Natural killer cell treated with Interleukin-12 subunit alpha and Interleukin-12 subunit beta and Interleukin-15 and Interleukin-18, amount 100 ng/mL, for 72 hours (primary cell): ENCODE measurements around the gene PTPRN2. TPM values are rescaled to one million over a fixed set of nuclear protein-coding genes. Genes with fewer than 3 reads are reported as not detected.
"Not testable (repeated sequence)": the region's sequence is repeated elsewhere in the genome, so short reads cannot be mapped to it uniquely, and the experiment has no call there.

Experiments used
- ATAC-seq, 2 donors: fragments of 150-1000 bp; cut with Tn5 transposase in 1 of 2; sonication (Bioruptor Pico), chemical (Tn5 transposase) in 1 of 2; 2 replicates each; pipeline ENCODE4 v1.10.0; 2021
- DNase-seq: peaks from one replicate; pipeline ENCODE4 v3.0.0; 2022; ENCODE audit warnings: low spot score
- H3K27ac Mint-ChIP-seq, 2 donors: 1 replicate in 1 of 2; 2 replicates in 1 of 2; pipeline ENCODE4 v1.8.0; 2022; ENCODE audit warnings: mixed read lengths in 2 of 2, mild to moderate bottlenecking in 1 of 2, moderate library complexity in 1 of 2
- H3K27me3 Mint-ChIP-seq, 2 donors: 1 replicate in 1 of 2; 2 replicates in 1 of 2; pipeline ENCODE4 v1.8.0; 2022; ENCODE audit warnings: mixed read lengths in 2 of 2
- H3K36me3 Mint-ChIP-seq: one replicate; pipeline ENCODE4 v1.8.0; 2022; ENCODE audit warnings: mixed read lengths
- H3K4me1 Mint-ChIP-seq, 2 donors: 1 replicate in 1 of 2; 2 replicates in 1 of 2; pipeline ENCODE4 v1.8.0; 2022; ENCODE audit warnings: low read depth in 2 of 2, mixed read lengths in 2 of 2, mild to moderate bottlenecking in 1 of 2
- H3K4me3 Mint-ChIP-seq: one replicate; pipeline ENCODE4 v1.8.0; 2022; ENCODE audit warnings: mixed read lengths
- H3K9me3 Mint-ChIP-seq: 2 replicates; pipeline ENCODE4 v1.8.0; 2022; ENCODE audit warnings: mixed read lengths
- total RNA-seq, 2 donors: library from RNA; stranded (reverse); gene quantifications; one replicate each; pipeline ENCODE4 v1.2.3, GENCODE V29; 2022

PTPRN2 gene
- total RNA-seq, 2 donors from 2014 or later: 0.17 to 0.74 TPM

DNA sequence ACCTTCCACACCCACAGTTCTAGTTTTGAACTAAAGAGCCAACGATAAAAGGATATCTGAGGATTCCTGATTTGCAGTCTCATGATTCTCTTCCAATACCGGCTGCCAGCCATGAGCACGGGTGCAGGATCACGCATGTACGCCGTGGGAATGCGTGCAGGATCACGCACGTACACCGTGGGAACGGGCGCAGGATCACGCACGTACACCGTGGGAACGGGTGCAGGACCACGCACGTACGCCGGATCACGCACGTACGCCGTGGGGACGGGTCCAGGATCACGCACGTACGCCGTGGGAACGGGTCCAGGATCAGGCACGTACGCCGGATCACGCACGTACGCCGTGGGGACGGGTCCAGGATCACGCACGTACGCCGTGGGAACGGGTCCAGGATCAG, 677.6 kb downstream of the PTPRN2 start:
- H3K9me3 Mint-ChIP-seq, H3K27ac Mint-ChIP-seq, ATAC-seq, H3K4me3 Mint-ChIP-seq, DNase-seq, H3K4me1 Mint-ChIP-seq, H3K27me3 Mint-ChIP-seq, H3K36me3 Mint-ChIP-seq: not testable (repeated sequence)

DNA sequence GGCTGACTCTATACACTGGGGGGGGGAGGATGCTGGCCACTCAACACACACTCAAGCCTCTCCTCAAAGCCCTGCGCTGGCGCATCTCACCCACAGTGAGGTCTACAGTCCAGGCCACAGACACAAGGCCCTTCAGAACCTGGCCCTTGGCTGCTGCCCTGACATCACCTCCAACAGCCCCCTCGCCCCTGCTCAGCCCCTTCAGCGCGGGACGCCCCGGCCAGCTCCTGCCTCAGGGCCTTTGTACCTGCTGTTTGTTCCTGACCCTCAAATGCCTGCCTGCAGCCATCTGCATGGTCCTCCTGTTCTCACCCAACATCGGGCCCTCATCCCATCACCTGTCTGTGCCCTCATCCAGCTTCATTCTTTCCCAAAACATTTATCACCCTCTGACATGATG, 678.3 kb downstream of the PTPRN2 start:
- ATAC-seq: peak in 1 of 2 donors; percentile 17

GRCh38 chr7:157908006-157908782, 679.4 kb downstream of the PTPRN2 start:
- H3K4me1 Mint-ChIP-seq: no peaks in the 10 kb centered on the region
- H3K36me3 Mint-ChIP-seq: no peaks in the 10 kb centered on the region
- no peak for ATAC-seq
- H3K27me3 Mint-ChIP-seq: peaks cover 0 to 5% of the 10 kb centered on the region in 2 donors
- no peak overlapping the region for H3K4me3 Mint-ChIP-seq
- no peak for DNase-seq
- no peak overlapping the region for H3K27ac Mint-ChIP-seq
- H3K9me3 Mint-ChIP-seq: no peaks in the 10 kb centered on the region

More for the DNA sequence above, 678.3 kb downstream of the PTPRN2 start:
- DNase-seq: no peak
- peaks cover 0 to 7% of the 10 kb centered on the region in 2 donors for H3K27me3 Mint-ChIP-seq
- H3K27ac Mint-ChIP-seq: no peak overlapping the region
- no peaks in the 10 kb centered on the region for H3K4me1 Mint-ChIP-seq
- no peaks in the 10 kb centered on the region for H3K36me3 Mint-ChIP-seq
- H3K9me3 Mint-ChIP-seq: no peaks in the 10 kb centered on the region
- H3K4me3 Mint-ChIP-seq: no peak overlapping the region

DNA sequence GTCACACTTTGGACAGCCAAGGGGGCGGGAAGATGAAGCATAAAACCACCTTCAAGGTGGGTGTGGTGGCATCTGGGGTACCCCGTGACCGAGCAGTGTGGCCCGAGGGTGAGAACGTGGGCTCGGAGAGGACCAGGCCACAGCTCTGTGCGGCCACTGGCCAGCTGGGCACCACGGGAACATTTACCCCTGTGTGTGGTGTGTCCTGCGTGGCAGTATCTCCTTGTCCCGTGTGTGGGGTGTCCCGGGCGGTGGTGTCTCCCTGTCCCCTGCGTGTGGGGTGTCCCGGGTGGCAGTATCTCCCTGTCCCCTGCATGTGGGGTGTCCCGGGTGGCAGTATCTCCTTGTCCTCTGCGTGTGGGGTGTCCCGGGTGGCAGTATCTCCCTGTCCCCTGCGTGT, 680.5 kb downstream of the PTPRN2 start:
- H3K27me3 Mint-ChIP-seq: peaks cover 0 to 4% of the 10 kb centered on the region in 2 donors
- ATAC-seq (peak in 1 of 2 donors; percentile 24), DNase-seq (no peak)
- no peaks in the 10 kb centered on the region for H3K9me3 Mint-ChIP-seq
- no peaks in the 10 kb centered on the region for H3K36me3 Mint-ChIP-seq
- no peak overlapping the region for H3K27ac Mint-ChIP-seq
- no peaks in the 10 kb centered on the region for H3K4me1 Mint-ChIP-seq
- H3K4me3 Mint-ChIP-seq: no peak overlapping the region

GRCh38 chr7:157906583-157906982, 681.0 kb downstream of the PTPRN2 start:
- Mint-ChIP-seq H3K4me3 (no peak overlapping the region), H3K36me3 (no peaks in the 10 kb centered on the region), H3K9me3 (no peaks in the 10 kb centered on the region), H3K27ac (no peak overlapping the region), H3K27me3 (peaks cover 0 to 4% of the 10 kb centered on the region in 2 donors), H3K4me1 (no peaks in the 10 kb centered on the region)
- DNase-seq (no peak), ATAC-seq (peak in 1 of 2 donors; percentile 40)

DNA sequence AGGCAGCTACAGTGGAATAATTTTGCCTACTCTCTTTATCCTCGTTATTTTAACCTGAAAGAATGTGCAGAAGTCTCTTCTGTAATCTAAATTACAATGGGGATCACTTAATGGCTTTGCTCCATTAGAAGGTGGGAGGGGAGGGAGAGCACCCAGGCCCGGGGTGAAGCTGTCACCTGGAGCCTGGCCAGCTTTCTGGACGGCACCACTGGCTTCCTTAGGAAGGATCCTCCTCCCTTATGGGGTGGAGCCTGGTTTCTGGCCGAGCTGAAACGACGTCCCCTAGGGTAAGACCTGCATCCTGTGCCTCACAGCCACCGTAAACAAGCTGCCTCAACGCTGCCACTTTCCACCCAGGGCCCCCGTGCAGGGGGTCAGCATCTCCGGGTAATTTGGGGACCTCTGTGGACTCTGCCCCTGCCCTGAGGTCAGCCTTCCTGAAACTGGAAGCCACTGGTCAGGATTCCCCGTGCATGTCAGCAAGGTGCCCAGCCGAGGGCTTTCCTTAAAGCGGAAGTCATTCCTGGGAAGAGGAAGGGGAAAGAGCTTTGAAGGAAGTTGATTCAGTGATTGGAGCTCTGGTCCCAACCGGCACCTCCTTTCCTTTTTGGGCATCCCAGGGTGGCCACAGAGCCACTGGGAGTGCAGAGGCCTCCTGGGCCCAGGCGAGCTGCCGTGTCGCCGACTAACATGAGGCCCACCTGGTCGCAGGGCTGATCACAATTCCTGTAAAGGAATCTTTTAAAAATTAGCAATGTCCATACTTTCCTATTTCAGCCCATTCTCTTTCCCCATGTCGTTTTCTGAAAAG, 681.8 kb downstream of the PTPRN2 start:
- no peak overlapping the region for H3K4me3 Mint-ChIP-seq
- no peak overlapping the region for H3K27ac Mint-ChIP-seq
- no peak for DNase-seq
- peaks cover 0 to 5% of the 10 kb centered on the region in 2 donors for H3K27me3 Mint-ChIP-seq
- no peak for ATAC-seq
- no peaks in the 10 kb centered on the region for H3K4me1 Mint-ChIP-seq
- H3K36me3 Mint-ChIP-seq: no peaks in the 10 kb centered on the region
- no peaks in the 10 kb centered on the region for H3K9me3 Mint-ChIP-seq

- H3K4me3 Mint-ChIP-seq: no peak overlapping the region
- no peaks in the 10 kb centered on the region for H3K4me1 Mint-ChIP-seq
- DNase-seq: no peak
- peaks cover 0 to 8% of the 10 kb centered on the region in 2 donors for H3K27me3 Mint-ChIP-seq
- H3K27ac Mint-ChIP-seq: no peak overlapping the region
- no peaks in the 10 kb centered on the region for H3K36me3 Mint-ChIP-seq
- no peaks in the 10 kb centered on the region for H3K9me3 Mint-ChIP-seq
- no peak for ATAC-seq
Observed at GRCh38 chr7:157904866-157905570, 682.6 kb downstream of the PTPRN2 start.

DNA sequence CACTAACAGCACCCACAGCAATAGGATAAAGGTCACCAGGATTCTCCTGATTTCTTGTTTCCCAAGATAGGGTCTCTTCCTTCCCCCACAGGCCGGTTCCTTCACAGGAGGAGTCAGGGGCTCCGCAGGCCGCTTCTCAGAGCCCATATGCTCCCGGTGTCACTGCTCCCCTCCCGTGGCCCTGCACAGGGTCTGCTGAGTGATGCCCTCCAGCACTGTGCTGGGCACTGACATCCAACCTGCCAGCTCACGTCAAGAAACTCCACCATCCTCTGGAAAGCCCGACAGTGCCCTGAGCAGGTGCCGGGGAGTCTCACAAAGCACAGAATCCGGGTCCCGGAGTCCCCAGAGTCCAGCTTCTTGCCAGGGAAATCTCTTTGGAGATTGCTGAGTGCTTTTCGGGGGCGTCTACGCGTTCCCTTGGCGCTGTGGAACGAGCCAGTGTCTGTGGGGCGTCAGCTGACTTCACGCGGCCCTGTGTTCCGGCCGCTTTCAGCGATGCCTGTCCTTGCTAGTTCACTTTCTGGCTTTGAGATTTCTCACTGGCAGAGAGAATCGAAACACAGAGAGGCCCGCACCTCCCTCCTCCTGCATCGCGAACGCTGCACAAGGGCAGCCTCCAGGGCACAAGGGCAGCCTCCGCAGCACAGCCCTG, 683.3 kb downstream of the PTPRN2 start:
- no peaks in the 10 kb centered on the region for H3K4me1 Mint-ChIP-seq
- no peaks in the 10 kb centered on the region for H3K36me3 Mint-ChIP-seq
- ATAC-seq (no peak), DNase-seq (no peak)
- no peak overlapping the region for H3K27ac Mint-ChIP-seq
- H3K4me3 Mint-ChIP-seq: no peak overlapping the region
- no peaks in the 10 kb centered on the region for H3K9me3 Mint-ChIP-seq
- peaks cover 0 to 8% of the 10 kb centered on the region in 2 donors for H3K27me3 Mint-ChIP-seq

- no peak overlapping the region for H3K27ac Mint-ChIP-seq
- H3K9me3 Mint-ChIP-seq: no peaks in the 10 kb centered on the region
- H3K4me3 Mint-ChIP-seq: no peak overlapping the region
- DNase-seq: no peak
- H3K4me1 Mint-ChIP-seq: no peaks in the 10 kb centered on the region
- ATAC-seq: no peak
- H3K27me3 Mint-ChIP-seq: peaks cover 0 to 8% of the 10 kb centered on the region in 2 donors
- H3K36me3 Mint-ChIP-seq: no peaks in the 10 kb centered on the region
Observed at GRCh38 chr7:157903710-157904109, 683.9 kb downstream of the PTPRN2 start.

GRCh38 chr7:157903296-157903695, 684.3 kb downstream of the PTPRN2 start:
- no peaks in the 10 kb centered on the region for H3K36me3 Mint-ChIP-seq
- H3K4me1 Mint-ChIP-seq: no peaks in the 10 kb centered on the region
- H3K4me3 Mint-ChIP-seq: no peak overlapping the region
- ATAC-seq (no peak), DNase-seq (no peak)
- H3K9me3 Mint-ChIP-seq: no peaks in the 10 kb centered on the region
- H3K27ac Mint-ChIP-seq: no peak overlapping the region
- H3K27me3 Mint-ChIP-seq: peaks cover 0 to 8% of the 10 kb centered on the region in 2 donors

- H3K27me3 Mint-ChIP-seq, H3K27ac Mint-ChIP-seq, H3K4me3 Mint-ChIP-seq: not testable (repeated sequence)
Observed at GRCh38 chr7:157901816-157902610, 685.6 kb downstream of the PTPRN2 start.

DNA sequence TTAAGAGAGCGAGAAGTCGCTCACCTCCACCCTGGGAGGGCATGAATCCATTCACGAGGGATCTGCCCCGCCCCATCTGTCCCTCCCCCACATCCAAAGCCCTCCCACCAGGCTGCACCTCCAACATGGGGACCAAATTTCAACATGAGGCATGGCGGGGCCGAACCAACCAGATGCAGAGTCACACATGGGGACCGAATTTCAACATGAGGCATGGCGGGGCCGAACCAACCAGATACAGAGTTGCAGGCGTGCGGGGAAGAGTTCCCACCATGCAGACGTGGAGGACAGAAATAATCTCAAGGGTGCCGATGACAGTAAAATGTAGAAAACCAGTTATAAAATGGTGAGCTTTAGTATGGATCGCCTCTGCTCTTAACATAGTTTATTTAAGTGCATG, 686.5 kb downstream of the PTPRN2 start:
- Mint-ChIP-seq H3K4me1 (no peaks in the 10 kb centered on the region), H3K36me3 (no peaks in the 10 kb centered on the region), H3K27ac (no peak overlapping the region), H3K27me3 (peaks cover 0 to 8% of the 10 kb centered on the region in 2 donors), H3K4me3 (no peak overlapping the region), H3K9me3 (no peaks in the 10 kb centered on the region)
- ATAC-seq: no peak
- DNase-seq: no peak

More at GRCh38 chr7:157901816-157902610, 685.6 kb downstream of the PTPRN2 start:
- H3K36me3 Mint-ChIP-seq, ATAC-seq, H3K9me3 Mint-ChIP-seq, DNase-seq, H3K4me1 Mint-ChIP-seq: not testable (repeated sequence)

GRCh38 chr7:157900556-157900955, 687.1 kb downstream of the PTPRN2 start:
- no peak for DNase-seq
- Mint-ChIP-seq H3K9me3 (no peaks in the 10 kb centered on the region), H3K4me1 (no peaks in the 10 kb centered on the region), H3K4me3 (no peak overlapping the region), H3K27me3 (peaks cover 0 to 8% of the 10 kb centered on the region in 2 donors), H3K36me3 (no peaks in the 10 kb centered on the region), H3K27ac (no peak overlapping the region)
- ATAC-seq: no peak
